Amniotic epithelial cell (primary cell): ENCODE measurements around the gene XNDC1N.

Experiments used
- DNase-seq: peaks from one replicate; pipeline ENCODE4 v3.0.0-alpha.2; 2010; ENCODE audit warnings: low read depth

The XNDC1N gene, protein sequence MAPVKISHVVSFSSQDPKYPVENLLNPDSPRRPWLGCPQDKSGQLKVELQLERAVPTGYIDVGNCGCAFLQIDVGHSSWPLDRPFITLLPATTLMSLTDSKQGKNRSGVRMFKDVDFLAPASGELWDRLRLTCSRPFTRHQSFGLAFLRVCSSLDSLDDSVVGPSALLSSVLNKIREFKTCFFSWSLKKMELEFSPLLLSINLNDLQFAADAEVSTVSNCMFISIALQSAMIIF

DNA sequence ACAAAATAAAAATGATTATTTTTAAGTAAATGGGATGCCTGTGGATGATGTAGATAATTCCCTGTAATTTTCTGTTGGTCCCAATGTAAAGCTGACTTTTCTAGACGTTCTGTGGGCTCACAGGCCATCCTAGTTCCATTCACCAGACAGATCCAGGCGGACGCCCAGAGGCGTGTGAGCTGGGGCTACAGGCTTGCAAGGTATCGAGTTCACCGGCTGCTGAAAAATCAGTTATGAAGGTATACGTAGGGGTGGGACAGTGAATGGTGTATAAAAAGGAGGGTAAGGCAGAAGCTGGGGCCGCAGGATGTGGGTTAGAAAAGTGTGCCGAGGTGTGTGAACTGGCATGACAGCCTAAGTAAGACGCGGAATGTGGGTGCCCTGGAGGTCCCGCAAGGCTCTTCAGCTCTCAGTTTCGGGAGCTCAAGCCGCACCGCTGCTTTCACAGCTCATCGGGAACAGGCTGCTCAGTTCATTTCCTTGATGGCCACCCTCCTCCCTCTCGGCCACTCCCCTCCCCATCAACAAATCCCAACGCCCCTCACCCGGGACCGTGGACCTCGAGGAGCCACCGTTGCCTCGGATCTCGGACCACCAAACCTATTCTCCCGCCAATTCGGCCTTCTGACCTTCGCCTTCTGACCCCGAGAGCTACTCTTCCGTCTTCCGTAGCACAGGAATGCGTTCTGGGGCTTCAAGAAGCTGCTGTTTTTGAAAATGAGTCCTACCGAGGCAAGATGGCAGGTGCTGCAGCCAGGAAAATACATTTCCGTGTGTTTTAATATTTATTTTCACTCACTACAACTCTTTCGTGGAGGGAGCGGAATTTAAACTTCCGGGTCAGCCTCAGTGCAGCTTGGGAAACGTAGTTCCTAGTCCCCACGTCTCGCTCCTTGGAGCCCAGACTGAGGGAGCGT lies at the start of gene XNDC1N:
TSS of gene XNDC1N (minus strand) at position 775 of the 917 bp plus-strand sequence. CDS start 5,241 bp downstream, outside the sequence.
- DNase-seq, result peak; percentile 88

DNA sequence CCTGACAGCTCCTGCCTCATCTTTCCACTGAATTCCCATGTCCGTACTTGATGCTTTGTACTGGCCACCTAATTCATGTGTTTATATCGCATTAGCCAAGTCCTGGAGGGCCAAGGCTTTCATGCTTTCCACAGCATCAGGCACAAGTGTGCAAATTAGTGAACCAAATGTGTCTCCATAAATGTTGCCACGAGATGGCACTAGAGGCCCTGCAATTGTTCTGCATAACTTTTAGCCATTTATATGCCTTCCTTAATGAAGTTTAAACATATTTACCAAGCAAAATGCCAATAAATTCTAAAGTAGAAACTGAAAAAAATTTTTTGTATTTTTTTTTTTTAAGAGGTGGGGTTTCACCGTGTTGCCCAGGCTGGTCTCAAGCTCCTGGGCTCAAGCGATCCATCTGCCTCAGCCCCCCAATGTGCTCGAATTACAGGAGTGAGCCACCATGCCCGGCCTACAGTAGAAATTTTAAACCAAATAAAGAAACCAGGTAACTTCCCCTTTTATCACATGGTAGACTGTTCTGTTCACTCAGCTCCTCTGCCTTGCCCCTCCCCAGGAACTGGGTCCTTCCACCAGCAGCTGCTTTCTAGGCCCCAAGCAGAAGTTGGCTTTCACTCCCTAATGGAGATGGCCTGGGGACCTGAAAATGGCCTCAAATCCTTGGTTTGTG lies 49.5 kb upstream of the XNDC1N start:
- DNase-seq, result peak; percentile 40

DNA sequence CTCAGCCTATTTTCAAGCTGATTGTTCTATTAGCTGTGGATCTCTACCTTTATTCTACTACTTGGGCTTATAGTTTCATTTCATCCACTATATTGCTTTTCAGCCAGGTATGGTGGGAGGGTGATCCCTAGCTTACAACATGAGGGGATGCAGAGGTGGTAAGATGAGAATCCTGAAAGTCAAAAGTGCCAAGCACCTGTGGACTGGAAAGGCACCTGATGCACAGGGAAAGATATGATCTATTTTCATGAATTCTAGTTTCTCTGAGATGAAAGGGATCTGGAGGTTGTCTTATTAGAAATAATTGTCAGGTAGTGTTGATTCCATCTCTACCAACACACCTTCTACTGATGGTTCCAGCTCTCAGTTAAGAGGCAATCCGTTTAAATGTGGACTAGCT lies 48.7 kb upstream of the XNDC1N start:
- DNase-seq, result no peak

DNA sequence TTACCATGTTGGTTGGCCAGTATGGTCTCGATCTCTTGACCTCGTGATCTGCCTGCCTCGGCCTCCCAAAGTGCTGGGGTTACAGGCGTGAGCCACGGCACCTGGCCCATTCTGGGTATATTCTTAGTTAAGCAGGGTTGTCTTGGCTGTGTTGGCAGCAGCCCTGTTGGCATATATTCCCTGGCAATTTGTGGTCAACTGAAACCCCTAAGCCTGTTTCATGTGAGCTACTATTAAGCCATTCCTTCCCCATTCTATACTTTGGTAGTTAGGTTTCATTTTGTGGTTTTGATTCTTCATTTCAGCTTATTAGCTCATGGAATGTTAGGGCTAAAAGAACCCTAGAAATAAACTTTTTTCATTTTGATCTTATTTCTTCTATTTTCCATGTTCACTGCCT lies 48.2 kb upstream of the XNDC1N start:
- DNase-seq, result no peak

DNA sequence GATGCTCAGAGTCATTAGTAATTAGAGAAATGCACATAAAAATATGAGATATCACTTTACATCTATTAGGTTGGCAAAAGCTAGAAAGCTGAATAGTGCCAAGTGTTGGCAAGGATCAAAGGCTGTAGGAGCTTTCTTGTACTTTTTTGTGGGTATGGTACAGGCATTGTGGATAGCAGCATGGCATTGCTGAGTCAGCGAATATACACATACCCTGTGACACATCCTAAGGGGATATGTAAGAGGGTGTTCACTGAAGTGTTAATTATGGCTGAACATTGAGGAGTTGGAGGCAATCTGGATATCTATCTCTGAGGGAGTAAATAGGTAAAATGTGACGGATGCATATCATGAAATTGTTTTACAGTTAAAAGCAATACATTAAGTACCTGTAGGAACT lies 43.3 kb upstream of the XNDC1N start:
- DNase-seq, result no peak

DNA sequence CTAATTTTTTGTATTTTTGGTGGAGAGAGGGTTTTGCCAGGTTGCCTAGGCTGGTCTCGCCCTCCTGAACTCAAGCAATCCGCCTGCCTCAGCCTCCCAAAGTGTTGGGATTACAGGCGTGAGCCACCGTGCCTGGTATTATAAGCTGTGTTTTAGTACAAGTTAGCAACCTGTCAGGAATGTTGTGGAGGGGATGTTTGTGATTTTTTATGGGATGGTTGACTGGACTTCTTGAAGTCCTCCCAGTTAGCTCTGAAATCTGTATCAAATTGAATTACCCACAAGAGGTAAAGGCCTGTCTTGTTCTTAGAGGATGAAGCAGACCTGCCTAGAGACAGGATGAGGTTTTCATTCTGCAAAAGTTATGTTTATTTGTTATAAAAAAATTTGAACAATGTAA lies 36.2 kb upstream of the XNDC1N start:
- no peak for DNase-seq

DNA sequence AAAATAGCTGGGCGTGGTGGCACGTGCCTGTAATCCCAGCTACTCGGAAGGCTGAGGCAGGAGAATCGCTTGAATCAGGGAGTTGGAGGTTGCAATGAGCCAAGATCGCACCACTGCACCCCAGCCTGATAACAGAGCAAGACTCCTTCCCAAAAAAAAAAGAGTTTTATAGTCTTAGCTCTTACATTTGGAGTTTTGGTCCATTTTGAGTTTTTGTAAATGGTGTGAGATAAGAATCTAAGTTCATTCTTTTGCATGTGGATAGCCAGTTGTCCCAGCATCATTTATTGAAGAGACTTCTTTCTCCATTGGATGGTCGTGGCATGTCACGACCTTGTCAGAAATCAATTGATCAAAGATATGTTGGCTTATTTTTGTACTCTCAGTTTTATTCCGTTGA lies 35.1 kb upstream of the XNDC1N start:
- no peak for DNase-seq

DNA sequence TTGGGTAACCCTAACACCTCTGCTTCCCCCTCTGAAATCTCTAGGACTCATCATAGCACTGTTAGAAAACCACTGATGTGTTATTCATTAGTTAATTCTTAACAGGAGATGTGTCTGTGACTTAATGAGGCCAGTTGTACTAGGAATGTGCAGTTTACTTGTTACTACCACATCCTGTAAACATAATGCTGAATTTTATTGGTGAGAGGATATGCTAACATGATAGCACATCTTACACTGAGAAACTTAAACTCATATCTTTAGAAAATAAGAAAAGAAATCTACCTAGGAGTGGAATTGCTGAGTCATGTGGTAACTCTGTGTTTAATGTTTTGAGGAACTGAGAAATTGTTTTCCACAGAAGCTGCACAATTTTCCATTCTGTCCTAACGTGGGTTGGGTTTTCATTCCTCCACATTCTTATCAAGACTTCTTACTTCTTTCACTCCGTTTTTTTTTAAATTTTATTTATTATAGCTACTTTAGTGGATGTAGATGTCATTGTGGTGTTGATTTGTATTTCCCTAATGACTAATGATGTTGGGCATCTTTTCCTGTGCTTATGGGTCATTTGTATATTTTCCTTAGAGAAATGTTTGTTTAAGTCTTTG lies 34.1 kb upstream of the XNDC1N start:
- DNase-seq, result peak; percentile 74

DNA sequence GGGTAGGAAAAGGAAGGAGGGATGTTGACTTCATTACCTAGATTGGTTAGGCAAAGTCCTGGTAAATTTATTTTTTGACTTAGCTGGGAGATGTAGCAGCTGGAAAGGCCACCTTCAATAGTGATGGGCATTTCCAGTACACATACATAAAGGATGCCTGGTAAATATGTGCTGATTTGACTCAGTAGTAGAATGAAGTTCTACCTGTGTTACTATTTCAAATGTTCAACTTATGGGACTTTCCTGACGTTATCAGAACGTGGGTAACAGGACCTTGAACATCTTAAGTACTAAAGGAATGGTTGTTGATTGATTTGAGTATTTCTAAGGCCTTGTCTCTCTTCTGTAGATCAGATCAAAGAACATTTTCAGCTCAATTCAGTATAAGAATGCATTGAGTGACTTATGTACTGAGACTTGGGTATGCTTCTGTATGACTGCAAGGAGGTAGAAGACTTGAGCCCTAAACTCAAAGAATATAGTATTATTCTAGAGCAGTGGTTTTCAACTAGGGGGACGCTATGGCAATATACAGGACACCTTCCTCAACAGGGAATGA lies 27.6 kb upstream of the XNDC1N start:
- DNase-seq, result no peak

DNA sequence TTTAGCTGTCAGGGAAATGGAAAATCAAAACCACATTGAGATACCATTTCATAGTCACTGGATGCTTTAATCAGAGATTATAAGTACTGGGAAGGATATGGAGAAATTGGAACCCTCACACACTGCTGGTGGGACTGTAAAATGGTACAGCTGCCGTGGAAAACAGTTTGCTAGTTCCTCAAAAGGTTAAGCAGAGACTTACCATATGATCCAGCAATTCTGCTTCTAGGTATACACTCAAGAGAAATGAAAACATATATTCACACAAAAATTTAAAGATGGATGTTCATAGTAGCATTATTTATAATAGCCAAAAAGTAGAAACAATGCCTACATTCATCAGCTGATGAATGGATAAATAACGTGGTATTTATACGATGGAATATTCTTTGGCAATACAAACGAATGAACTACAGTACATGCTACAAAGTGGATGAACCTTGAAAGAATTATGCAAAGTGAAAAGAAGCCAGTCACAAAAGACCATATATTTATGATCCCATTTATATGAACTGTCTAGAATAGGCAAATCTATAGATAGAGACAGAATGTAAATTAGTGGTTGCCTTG lies 23.4 kb upstream of the XNDC1N start:
- DNase-seq, result no peak

DNA sequence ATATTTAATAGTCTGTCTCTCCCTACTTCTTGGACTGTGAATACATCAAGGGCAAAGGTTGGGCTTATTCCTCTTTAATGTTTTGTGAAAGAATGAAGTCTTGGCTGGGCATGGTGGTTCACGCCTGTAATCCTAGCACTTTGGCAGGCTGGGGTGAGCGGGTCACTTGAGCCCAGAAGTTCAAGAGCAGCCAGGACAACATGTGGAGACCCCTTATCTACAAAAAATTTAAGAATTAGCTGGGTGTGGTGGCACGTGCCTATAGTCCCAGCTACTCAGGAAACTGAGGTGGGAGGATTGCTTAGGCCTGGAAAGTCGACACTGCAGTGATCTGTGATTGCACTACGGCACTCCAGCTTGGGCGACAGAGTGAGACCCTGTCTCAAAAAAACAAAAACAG lies 20.6 kb upstream of the XNDC1N start:
- no peak for DNase-seq

DNA sequence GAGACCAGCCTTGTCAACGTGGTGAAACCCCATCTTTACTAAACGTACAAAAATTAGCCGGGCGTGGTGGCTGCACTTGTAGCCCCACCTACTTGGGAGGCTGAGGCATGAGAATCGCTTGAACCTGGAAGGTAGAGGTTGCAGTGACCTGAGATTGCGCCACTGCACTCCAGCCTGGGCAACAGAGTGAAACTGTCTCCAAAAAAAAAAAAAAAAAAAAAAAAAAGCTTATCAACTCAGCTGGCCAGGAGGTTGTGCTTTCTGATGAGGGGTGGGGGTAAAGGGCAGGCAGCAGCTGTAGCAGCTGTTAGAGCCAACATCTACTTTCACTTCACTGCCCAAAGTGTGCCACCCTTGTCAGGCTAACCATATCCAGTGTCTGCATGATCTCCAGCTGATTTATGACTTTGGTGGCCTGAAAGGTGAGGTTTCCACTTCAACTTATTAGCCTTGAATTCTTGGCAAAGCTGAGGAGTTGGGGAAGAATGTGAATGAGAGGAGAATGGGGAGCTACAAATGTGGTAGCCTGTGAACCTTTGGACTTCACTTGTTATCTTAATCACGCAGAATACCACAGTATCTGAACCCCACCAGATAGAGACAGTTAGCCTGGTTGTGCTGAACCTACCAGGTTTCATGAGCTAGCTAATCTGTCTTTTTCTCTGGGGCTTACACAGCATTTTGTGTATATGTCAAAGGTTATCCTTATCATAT lies 20.1 kb upstream of the XNDC1N start:
- peak; percentile 62 for DNase-seq

DNA sequence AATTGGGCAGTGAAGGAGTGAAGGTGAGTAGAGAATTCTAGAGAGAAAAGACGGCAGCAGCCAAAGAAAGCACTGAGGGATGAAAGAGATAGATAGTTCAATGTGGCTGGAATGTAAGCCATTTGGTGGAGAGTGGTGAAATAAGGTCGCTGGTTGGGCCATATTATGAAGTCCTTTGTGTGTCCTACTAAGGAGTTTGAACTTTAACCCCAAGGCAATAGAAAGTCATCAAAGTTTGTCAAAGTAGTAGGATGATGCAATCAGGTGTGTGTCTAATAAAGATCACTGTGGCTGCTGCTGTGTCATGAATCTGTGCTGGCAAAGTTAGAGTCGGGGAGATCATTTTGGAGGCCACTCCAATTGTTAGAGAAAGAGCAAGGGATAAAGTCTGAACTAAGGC lies 19.1 kb upstream of the XNDC1N start:
- no peak for DNase-seq

DNA sequence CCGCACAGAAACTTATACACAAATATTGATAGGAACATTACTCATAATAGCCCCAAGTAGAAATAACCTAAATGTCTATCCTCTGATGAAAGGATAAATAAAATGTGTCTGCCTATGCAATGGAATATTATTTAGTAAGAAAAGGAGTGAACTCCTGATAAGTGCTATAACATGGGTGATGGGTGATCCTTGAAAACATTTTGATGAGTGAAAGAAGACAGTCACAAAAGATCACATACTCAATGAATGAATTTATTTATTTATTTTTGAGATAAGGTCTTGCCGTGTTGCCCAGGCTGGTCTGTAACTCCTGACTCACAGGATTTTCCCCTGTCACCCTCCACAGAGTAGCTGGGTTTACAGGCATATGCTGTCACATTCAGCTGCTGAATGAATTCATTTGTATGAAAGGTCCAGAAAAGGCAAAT lies 17.8 kb upstream of the XNDC1N start:
- peak; percentile 70 for DNase-seq

DNA sequence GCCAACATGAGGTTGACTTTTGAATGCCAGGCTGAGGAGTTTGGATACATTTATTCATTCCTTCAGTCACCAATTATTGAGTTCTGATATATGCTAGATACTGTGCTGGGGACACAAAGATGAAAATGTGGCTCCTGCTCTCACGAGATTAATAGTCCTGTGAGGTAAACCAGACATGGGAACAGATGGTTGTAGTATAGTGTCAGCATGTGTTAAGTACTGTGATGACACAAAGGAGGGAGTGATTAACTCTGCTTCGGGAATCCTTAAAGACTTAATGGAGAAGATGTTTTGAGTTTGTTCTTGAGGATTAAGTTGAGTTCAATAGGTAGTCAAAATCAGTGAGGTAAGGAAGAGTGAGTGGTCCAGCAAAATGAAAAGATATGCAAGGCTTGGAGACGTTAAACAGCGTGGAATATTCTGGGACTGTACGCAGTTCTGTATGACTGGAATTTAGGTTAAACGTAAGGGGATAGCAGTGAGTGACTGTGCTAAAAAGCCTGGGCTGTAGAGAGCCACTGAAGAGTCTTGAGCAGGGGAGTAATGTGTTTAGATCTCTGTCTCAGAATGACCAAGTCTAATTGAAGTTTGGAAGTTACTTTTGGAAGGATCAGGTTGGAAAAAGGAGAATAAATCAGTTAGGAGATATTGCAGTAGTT lies 12.3 kb upstream of the XNDC1N start:
- peak; percentile 53 for DNase-seq

DNA sequence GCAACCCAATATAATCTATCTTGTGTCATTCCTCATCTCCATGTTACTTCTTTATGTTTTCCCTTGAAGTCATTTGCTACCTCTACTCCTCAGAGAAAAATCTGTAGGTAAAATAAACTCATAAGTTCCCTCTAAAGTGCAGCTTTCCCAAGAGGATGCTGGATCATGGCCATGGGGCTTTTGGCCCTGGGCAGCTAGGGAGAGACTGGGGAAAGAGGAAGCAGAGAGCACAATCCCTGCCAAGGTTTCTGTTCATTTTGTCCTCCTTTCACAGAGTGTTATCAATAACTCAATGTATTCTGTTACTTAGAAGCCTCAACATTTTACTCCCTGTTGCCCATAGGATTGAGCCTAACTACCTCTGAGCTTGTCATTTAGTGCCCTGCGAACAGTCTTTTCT lies 9.4 kb upstream of the XNDC1N start:
- DNase-seq, result no peak

DNA sequence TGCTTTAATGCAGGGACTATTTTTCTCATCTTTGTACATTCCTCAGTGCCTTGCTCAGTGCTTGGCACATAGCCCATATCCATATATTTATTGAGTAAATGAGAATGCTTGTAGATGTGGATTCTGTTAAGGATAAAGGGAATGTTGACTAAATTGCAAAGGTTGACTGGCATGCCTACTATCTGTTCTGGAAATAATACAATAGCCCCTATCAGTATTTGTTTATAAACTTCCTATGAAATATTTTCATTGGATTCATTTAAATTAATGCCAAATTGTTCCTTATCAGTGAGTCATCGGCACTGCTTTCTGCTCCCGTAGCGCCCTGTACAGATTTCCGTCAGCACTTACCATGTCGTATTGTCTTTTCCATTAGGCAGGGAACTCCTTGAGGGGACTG lies 8.4 kb upstream of the XNDC1N start:
- peak; percentile 62 for DNase-seq

DNA sequence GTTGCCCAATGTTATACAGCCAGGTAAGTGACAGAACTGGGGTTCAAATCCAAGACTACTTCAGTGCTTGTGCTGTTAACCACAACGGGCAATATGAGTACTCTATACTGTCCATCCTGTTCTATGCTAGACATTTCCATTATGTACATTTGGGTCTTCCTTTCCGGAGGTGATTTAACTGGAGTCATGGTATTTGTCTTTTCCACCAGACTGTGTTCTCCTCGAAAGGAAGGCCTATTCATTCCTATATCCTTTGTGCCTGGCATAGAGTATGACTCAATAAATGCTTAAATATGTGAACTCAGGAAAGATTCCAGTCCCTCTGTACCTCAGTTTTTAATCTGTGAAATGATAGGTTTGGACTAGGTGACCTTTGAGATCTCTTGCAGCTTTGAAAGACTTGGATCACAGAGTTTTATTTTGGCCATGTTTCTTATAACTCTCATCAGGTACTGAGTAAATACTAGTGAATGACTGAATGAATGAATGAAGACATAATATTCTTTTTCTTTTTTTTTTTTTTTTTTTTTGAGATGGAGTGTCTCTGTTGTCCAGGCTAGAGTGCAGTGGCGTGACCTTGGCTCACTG lies 7.0 kb upstream of the XNDC1N start:
- DNase-seq, result no peak

DNA sequence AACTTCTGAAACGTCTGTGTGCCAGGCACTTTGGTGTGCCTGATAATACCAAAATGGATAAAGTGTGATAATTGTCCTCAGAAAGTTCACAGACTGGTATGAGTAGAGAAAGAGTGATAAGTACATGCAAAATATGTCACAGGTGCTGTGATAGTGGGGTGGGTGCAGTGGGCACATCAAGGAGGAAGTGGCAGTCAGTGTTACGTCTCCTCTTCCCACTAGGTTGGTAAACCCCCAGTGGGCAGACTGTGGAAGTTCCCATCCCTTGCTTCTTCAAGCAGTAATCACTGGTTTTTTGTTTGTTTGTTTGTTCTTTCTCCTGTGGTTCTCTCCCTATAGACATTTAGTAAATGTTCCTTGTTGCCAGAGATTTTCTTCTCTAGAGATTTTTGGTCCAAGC lies 5.8 kb upstream of the XNDC1N start:
- no peak for DNase-seq
